ENCODE results near the gene MT1X.

Gene MT1X

GRCh38 chr16:56726926-56727325 is 44.7 kb downstream of the MT1X start:
- H3K4me3 ChIP-seq (ENCODE audit: low read depth, low read length): no peak overlapping the region
- no peak for TF ChIP-seq CTCF (IDR thresholded peaks at IDR 0.05; ENCODE audit: insufficient read depth, low read depth, low read length, missing control alignments)
- no peak for DNase-seq (ENCODE audit: low read depth)

GRCh38 chr16:56728027-56728426 is 45.8 kb downstream of the MT1X start:
- TF ChIP-seq CTCF (IDR thresholded peaks at IDR 0.05; ENCODE audit: insufficient read depth, low read depth, low read length, missing control alignments): no peak
- H3K4me3 ChIP-seq (ENCODE audit: low read depth, low read length): no peak overlapping the region
- DNase-seq (ENCODE audit: low read depth): no peak

- DNase-seq (ENCODE audit: low read depth): peak; percentile 26
- TF ChIP-seq CTCF (IDR thresholded peaks at IDR 0.05; ENCODE audit: insufficient read depth, low read depth, low read length, missing control alignments): no peak
- peak overlapping the region; percentile 87 for H3K4me3 ChIP-seq (ENCODE audit: low read depth, low read length)
Observed at GRCh38 chr16:56728980-56729734, 46.9 kb downstream of the MT1X start.

- H3K4me3 ChIP-seq (ENCODE audit: low read depth, low read length): peak within 1 kb of the TSS; percentile 87
Observed at GRCh38 chr16:56729735-56730662, 47.7 kb downstream of the MT1X start, which contains the start of gene NUP93. Gene NUP93 (plus strand): TSS chr16:56730129. CDS start chr16:56748248, 18,119 bp downstream.

GRCh38 chr16:56732366-56732765 is 50.1 kb downstream of the MT1X start:
- no peak for TF ChIP-seq CTCF (IDR thresholded peaks at IDR 0.05; ENCODE audit: insufficient read depth, low read depth, low read length, missing control alignments)
- DNase-seq (ENCODE audit: low read depth): peak; percentile 62
- no peak overlapping the region for H3K4me3 ChIP-seq (ENCODE audit: low read depth, low read length)

More at GRCh38 chr16:56729735-56730662, 47.7 kb downstream of the MT1X start, which contains the start of gene NUP93:
- TF ChIP-seq CTCF (IDR thresholded peaks at IDR 0.05; ENCODE audit: insufficient read depth, low read depth, low read length, missing control alignments): no peak
- peak; percentile 95 for DNase-seq (ENCODE audit: low read depth)

- H3K4me3 ChIP-seq (ENCODE audit: low read depth, low read length): no peak overlapping the region
- peak; percentile 52 for DNase-seq (ENCODE audit: low read depth)
- no peak for TF ChIP-seq CTCF (IDR thresholded peaks at IDR 0.05; ENCODE audit: insufficient read depth, low read depth, low read length, missing control alignments)
Observed at GRCh38 chr16:56732832-56733231, 50.6 kb downstream of the MT1X start.
